SIG-M5 (cell line): ENCODE data around the gene KRTAP29-1.

Experiments
- DNase-seq: peaks from one replicate; lab custom pipeline; 2025; lab: John Stamatoyannopoulos, UW

The KRTAP29-1 gene

GRCh38 chr17:41328207-41328606 is 25.6 kb upstream of the KRTAP29-1 start:
- no peak for DNase-seq

- no peak for DNase-seq
Observed at GRCh38 chr17:41327411-41328120, 24.9 kb upstream of the KRTAP29-1 start.

GRCh38 chr17:41326173-41327145 is 23.8 kb upstream of the KRTAP29-1 start:
- no peak for DNase-seq

- no peak for DNase-seq
Observed at GRCh38 chr17:41325611-41326010, 23.0 kb upstream of the KRTAP29-1 start.

- no peak for DNase-seq
Observed at GRCh38 chr17:41325126-41325525, 22.5 kb upstream of the KRTAP29-1 start.

GRCh38 chr17:41324180-41325075 is 21.8 kb upstream of the KRTAP29-1 start:
- no peak for DNase-seq

- DNase-seq: no peak
Observed at GRCh38 chr17:41322903-41323895, 20.5 kb upstream of the KRTAP29-1 start.

- no peak for DNase-seq
Observed at GRCh38 chr17:41322094-41322902, 19.6 kb upstream of the KRTAP29-1 start.

- DNase-seq: no peak
Observed at GRCh38 chr17:41318231-41318630, 15.6 kb upstream of the KRTAP29-1 start.

GRCh38 chr17:41315814-41316445 is 13.3 kb upstream of the KRTAP29-1 start:
- DNase-seq: no peak

GRCh38 chr17:41315204-41315794 is 12.6 kb upstream of the KRTAP29-1 start, which contains the start of gene KRTAP17-1:
Gene KRTAP17-1 (minus strand): TSS chr17:41315710. CDS start chr17:41315650, 60 bp downstream.
- DNase-seq: no peak

- DNase-seq: no peak
Observed at GRCh38 chr17:41311111-41311510, 8.5 kb upstream of the KRTAP29-1 start.

- no peak for DNase-seq
Observed at GRCh38 chr17:41308918-41309359, 6.3 kb upstream of the KRTAP29-1 start, which contains the start of gene KRTAP16-1. Gene KRTAP16-1 (minus strand): TSS chr17:41309309. CDS start chr17:41309253, 56 bp downstream.

- no peak for DNase-seq
Observed at GRCh38 chr17:41308251-41308917, 5.7 kb upstream of the KRTAP29-1 start.

- no peak for DNase-seq
Observed at GRCh38 chr17:41307647-41308046, 5.0 kb upstream of the KRTAP29-1 start.

GRCh38 chr17:41304091-41304490 is 1.4 kb upstream of the KRTAP29-1 start:
- no peak for DNase-seq

GRCh38 chr17:41302981-41303380 is 330 bp upstream of the KRTAP29-1 start:
- DNase-seq: no peak

GRCh38 chr17:41301204-41301790 is 1.4 kb downstream of the KRTAP29-1 start:
- DNase-seq: no peak
